ENCODE measurements around the gene ATP10A. TPM values are rescaled to one million over a fixed set of nuclear protein-coding genes. Genes with fewer than 3 reads are reported as not detected.

Gene ATP10A
- total RNA-seq: 6.8 TPM
- 4.0 TPM for polyA plus RNA-seq (ENCODE audit: insufficient read depth, low read depth, low replicate concordance)
- long read RNA-seq, donor 1: 0 reads
- long read RNA-seq, donor 2: 0 reads
- long read RNA-seq, donor 3: 0 reads
- long read RNA-seq, donor 4: 0 reads
- long read RNA-seq, donor 5: 0 reads
- long read RNA-seq, donor 6: 0 reads
- long read RNA-seq, donor 7, full-length matches to known transcripts: 4 of 11 reads
- long read RNA-seq, donor 7, partial matches to known transcripts: 0 of 11 reads
- long read RNA-seq, donor 7, other reads (novel, unspliced or antisense): 7 of 11 reads
- long read RNA-seq, donor 8: 0 reads
- long read RNA-seq, donor 9: 0 reads
- long read RNA-seq, donor 10: 0 reads

- H3K27ac ChIP-seq (ENCODE audit: low read depth in 2 of 2, low read length in 2 of 2): peak within 1 kb of the TSS; percentile 2 to 63
- peak within 1 kb of the TSS in 1 of 3 donors; percentile 34 for H3K9ac ChIP-seq (ENCODE audit: low read length in 3 of 3)
- FAIRE-seq (no peak), DNase-seq (peak in 2 of 5 donors; percentile 32 to 73)
- no peaks in the 10 kb centered on the region for H3K36me3 ChIP-seq (ENCODE audit: control insufficient read depth in 2 of 3, insufficient read depth in 3 of 3, low read length in 3 of 3)
- peaks cover 0 to 2% (median 0%) of the 10 kb centered on the region in 3 donors for H3K4me1 ChIP-seq (ENCODE audit: control insufficient read depth in 2 of 3, insufficient read depth in 2 of 3, low read depth in 1 of 3, low read length in 3 of 3)
- H3K27me3 ChIP-seq (ENCODE audit: control insufficient read depth, insufficient read depth, low read length): peaks cover 2% of the 10 kb centered on the region
- intact Hi-C loops (cut with DNase I): no loop called here
- no peaks in the 10 kb centered on the region for H3K9me3 ChIP-seq (ENCODE audit: control insufficient read depth in 2 of 3, insufficient read depth in 1 of 3, low read length in 3 of 3)
- TF ChIP-seq, protein P1, sequence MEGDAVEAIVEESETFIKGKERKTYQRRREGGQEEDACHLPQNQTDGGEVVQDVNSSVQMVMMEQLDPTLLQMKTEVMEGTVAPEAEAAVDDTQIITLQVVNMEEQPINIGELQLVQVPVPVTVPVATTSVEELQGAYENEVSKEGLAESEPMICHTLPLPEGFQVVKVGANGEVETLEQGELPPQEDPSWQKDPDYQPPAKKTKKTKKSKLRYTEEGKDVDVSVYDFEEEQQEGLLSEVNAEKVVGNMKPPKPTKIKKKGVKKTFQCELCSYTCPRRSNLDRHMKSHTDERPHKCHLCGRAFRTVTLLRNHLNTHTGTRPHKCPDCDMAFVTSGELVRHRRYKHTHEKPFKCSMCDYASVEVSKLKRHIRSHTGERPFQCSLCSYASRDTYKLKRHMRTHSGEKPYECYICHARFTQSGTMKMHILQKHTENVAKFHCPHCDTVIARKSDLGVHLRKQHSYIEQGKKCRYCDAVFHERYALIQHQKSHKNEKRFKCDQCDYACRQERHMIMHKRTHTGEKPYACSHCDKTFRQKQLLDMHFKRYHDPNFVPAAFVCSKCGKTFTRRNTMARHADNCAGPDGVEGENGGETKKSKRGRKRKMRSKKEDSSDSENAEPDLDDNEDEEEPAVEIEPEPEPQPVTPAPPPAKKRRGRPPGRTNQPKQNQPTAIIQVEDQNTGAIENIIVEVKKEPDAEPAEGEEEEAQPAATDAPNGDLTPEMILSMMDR (IDR thresholded peaks at IDR 0.05; ENCODE audit: borderline replicate concordance, extremely low read depth, insufficient read depth): no peak
- H3K4me3 ChIP-seq (ENCODE audit: low read length in 3 of 3): peak within 1 kb of the TSS; percentile 54 to 62 (median 56)
Measured at GRCh38 chr15:25863111-25863967, at the start of gene ATP10A. Gene ATP10A, minus strand, starts transcription at chr15:25863327. Its CDS starts 231 bp downstream, at chr15:25863096.

- Histone ChIP-seq H3K27me3 (ENCODE audit: control insufficient read depth, insufficient read depth, low read length) (no peaks in the 10 kb centered on the region), H3K9ac (ENCODE audit: low read length in 3 of 3) (no peak overlapping the region), H3K9me3 (ENCODE audit: control insufficient read depth in 2 of 3, insufficient read depth in 1 of 3, low read length in 3 of 3) (peaks cover 0 to 8% (median 0%) of the 10 kb centered on the region in 3 donors), H3K36me3 (ENCODE audit: control insufficient read depth in 2 of 3, insufficient read depth in 3 of 3, low read length in 3 of 3) (no peaks in the 10 kb centered on the region), H3K4me1 (ENCODE audit: control insufficient read depth in 2 of 3, insufficient read depth in 2 of 3, low read depth in 1 of 3, low read length in 3 of 3) (no peaks in the 10 kb centered on the region), H3K4me3 (ENCODE audit: low read length in 3 of 3) (no peak overlapping the region), H3K27ac (ENCODE audit: low read depth in 2 of 2, low read length in 2 of 2) (no peak overlapping the region)
- TF ChIP-seq, protein P1 (IDR thresholded peaks at IDR 0.05; ENCODE audit: borderline replicate concordance, extremely low read depth, insufficient read depth): no peak
- DNase-seq (no peak), FAIRE-seq (no peak)
- intact Hi-C loops (cut with DNase I): no loop called here
Measured at GRCh38 chr15:25912035-25912434, 48.9 kb upstream of the ATP10A start.

GRCh38 chr15:25910832-25911231 is 47.7 kb upstream of the ATP10A start:
- Histone ChIP-seq H3K9ac (ENCODE audit: low read length in 3 of 3) (no peak overlapping the region), H3K27ac (ENCODE audit: low read depth in 2 of 2, low read length in 2 of 2) (no peak overlapping the region), H3K9me3 (ENCODE audit: control insufficient read depth in 2 of 3, insufficient read depth in 1 of 3, low read length in 3 of 3) (peaks cover 0 to 8% (median 0%) of the 10 kb centered on the region in 3 donors), H3K36me3 (ENCODE audit: control insufficient read depth in 2 of 3, insufficient read depth in 3 of 3, low read length in 3 of 3) (no peaks in the 10 kb centered on the region), H3K27me3 (ENCODE audit: control insufficient read depth, insufficient read depth, low read length) (no peaks in the 10 kb centered on the region), H3K4me3 (ENCODE audit: low read length in 3 of 3) (no peak overlapping the region), H3K4me1 (ENCODE audit: control insufficient read depth in 2 of 3, insufficient read depth in 2 of 3, low read depth in 1 of 3, low read length in 3 of 3) (no peaks in the 10 kb centered on the region)
- TF ChIP-seq, protein P1 (IDR thresholded peaks at IDR 0.05; ENCODE audit: borderline replicate concordance, extremely low read depth, insufficient read depth): no peak
- intact Hi-C loops (cut with DNase I): no loop called here
- DNase-seq (no peak), FAIRE-seq (no peak)
